NOMO-1 treated with dmso at 0.1 percent for 144 hours (cell line): Measurements from ENCODE around the gene GPRIN1.

ENCODE experiments used
- DNase-seq: peaks from one replicate; lab custom pipeline; 2025; ENCODE audit not compliant: unreplicated experiment; lab: John Stamatoyannopoulos, UW

The GPRIN1 gene

DNA sequence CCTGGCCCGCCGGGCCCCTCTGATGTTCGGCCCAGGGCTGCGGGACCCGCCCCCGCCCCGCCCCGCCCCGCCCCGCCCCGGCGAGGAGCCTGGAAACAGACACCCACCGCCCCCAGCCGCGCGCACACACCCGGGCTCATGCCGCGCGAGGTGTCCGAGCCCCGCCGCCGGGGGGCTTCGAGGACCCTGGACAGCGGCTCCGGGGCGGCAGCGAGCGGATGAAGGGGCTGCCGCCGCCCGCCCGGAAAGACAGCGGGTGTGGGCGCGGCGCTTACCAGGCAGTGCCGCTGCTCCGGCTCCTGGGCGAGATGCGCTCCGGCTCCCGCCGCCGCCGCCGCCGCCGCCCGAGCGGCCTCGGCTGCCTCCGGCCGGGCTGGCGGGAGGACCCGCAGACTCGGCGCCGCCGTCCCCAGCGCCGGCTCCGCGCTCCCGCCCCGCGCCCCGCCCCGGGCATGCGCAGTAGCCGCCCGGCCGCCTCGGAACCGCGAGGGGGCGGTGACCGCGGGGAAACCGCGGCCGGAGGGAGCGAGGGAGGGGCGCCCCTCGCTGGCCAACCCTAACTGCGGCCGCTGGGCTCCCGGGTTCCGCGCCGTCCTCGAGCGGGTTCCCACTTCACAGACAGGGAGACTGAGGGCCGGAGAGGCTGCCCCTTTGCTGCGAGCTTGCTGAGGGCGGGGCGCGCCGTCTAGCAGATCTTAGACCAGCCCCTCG is at the start of gene GPRIN1:
GPRIN1 (minus strand) TSS at position 433 of the 711 bp plus-strand sequence. CDS start 10,322 bp downstream, outside the sequence.
- DNase-seq = no peak

GRCh38 chr5:176659512-176659839 is 49.5 kb upstream of the GPRIN1 start:
- no peak for DNase-seq

- DNase-seq = no peak
These were observed 49.0 kb upstream of the GPRIN1 start for GRCh38 chr5:176658817-176659511.

DNA sequence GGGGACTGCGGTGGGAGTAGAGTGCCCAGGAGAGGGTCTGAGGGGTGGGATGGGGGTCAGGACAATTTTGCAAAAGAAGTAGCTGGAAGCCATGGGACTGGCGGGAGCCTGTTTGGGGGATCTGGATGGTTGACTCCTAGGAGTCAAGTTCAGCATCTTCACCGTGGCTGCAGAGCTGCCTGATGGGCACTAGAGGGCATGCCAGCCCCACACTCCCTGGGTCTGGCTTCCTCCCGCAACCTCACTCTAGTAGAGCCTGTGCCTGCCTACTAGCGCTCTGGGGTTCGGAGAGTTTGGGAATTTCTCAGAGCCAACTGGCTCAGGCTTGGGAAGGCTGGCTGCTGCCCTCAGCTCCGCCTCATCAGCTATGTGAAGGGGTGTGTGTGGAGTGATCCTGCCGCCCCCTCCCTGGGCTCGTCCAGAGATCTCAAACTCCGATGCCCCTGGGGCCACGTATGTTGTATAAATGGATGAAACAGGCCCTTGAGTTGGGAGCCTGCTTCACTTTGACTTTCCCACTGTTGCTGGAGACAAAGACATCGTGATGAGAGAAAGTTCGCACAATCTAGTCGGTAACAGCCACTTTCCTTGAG is 48.1 kb upstream of the GPRIN1 start:
- no peak for DNase-seq

- no peak for DNase-seq
These were observed 46.6 kb upstream of the GPRIN1 start for GRCh38 chr5:176656467-176656990.

GRCh38 chr5:176654856-176655255 is 44.9 kb upstream of the GPRIN1 start:
- no peak for DNase-seq

DNA sequence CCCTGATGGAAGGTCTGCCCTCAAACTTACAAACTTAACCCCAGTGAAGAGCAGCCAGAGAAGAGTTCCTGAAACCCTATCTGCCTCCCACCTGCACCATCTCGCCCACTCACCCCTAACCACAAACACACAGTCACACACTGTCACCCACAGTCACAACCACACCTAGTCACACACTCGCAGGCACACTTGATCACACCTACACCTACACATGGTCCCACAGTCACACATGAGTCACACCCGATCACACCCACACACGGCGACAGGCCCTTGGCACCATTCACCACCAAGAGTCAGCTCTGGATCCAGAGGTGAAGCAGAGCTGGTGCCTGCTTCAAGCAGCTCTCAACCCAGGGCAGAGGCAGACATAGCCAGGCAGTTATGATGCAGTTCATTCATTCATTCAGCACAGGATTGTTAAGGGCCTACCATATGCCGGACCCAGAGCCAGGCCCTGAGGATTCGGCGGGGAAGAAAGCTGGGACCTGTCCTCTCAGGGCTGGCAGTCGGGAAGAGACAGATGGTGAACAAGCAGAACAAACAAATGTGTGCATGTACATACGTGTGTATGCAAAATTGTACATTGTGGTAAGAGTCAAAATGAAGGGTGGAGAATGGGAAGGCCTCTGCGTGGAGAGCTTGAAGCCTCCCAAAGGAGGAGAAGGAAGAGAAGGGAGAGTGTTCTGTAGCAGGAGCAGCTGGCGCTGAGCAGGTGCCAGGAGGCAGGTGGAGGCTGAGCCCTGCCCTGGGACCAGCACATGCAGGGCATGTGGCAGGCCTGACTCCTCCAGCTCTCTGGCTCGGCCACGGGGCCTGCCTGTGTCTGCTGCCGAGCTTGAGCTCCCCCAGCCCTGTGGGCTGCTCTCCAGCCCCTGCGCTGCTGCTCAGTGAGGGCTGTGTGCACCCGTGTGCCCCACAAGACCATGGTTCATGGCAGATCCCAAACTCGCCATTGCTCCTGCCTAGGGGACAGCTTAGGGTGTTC is 43.7 kb upstream of the GPRIN1 start:
- no peak for DNase-seq

DNA sequence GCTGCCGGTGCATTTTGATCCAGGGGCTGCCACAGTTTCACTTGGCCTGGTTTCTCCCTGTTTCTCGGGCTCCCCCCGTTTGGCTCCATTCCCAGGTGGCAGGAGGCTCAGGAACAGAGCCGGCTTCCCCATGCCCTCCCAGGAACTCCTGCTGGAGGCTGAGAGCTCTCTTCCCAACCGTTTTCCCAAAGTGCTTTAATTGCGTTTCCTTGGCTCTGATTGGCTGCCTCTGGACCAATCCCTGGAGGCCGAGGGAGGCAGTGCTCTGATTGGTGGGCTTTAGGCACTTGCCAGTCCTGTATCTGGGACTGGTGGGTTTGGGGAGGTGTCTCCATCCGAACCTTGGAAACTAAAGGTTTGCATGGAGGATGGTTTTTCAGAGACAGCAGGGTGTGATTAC is 42.2 kb upstream of the GPRIN1 start:
- no peak for DNase-seq

- DNase-seq = no peak
These were observed 41.6 kb upstream of the GPRIN1 start for GRCh38 chr5:176651472-176651980.

- DNase-seq = no peak
These were observed 40.5 kb upstream of the GPRIN1 start for GRCh38 chr5:176650354-176650884.

GRCh38 chr5:176648474-176649194 is 38.7 kb upstream of the GPRIN1 start:
- no peak for DNase-seq

- no peak for DNase-seq
These were observed 38.0 kb upstream of the GPRIN1 start for GRCh38 chr5:176647843-176648473.

DNA sequence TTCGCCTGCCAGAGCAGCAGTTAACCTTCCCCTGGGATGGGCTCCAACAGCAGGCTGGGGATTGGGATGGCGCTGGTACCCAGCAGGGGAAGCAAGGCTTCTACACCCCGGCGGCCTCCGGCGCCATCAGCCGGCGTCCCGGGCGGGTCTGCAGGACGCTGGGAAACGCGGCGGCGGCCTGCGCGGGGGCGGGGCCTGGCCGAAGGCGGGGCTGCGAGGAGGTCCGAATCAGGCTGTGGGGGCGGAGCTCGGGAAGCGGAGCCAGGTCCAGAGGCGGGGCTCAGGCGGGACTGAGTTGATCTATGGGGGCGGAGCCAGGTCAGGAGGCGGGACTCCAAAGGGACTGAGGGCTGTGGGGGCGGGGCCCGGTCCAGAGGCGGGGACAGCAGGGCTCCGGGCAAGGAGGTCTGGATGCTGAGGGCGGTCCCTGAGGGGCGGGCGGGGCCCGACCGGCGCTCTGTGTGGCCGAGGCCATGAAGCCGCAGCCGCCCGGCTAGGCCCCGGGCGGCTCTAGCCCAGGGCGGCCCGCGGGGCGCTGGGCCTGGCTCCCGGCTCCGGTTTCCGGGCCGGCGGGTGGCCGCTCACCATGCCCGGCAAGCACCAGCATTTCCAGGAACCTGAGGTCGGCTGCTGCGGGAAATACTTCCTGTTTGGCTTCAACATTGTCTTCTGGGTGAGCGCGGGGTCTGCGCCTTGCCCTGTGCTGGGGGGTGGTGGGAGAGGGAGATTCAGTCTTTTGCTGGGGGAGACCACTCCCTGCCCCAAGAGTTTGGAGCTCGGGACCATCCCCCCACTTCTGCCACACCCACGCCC is 37.3 kb upstream of the GPRIN1 start, which contains the start of gene TSPAN17:
TSPAN17 (plus strand) TSS at position 455 of the 813 bp plus-strand sequence; CDS start at position 587, 132 bp downstream.
- DNase-seq = peak; percentile 96

DNA sequence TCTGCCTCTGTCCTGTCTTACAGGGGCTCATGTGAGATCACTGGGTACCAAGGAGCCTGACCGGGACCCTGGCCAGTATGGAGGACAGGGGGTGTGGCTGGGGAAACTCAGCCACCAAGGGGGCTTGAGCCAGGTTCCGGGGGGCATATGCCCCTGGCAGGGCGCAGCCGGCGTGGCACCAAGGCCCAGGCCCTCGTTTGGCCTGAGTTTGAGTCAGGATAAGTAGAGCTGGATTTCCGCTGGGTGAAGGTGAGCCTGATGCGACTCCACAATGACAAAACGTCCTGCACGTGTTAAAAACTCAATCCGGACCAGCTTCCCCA is 36.7 kb upstream of the GPRIN1 start:
- no peak for DNase-seq

DNA sequence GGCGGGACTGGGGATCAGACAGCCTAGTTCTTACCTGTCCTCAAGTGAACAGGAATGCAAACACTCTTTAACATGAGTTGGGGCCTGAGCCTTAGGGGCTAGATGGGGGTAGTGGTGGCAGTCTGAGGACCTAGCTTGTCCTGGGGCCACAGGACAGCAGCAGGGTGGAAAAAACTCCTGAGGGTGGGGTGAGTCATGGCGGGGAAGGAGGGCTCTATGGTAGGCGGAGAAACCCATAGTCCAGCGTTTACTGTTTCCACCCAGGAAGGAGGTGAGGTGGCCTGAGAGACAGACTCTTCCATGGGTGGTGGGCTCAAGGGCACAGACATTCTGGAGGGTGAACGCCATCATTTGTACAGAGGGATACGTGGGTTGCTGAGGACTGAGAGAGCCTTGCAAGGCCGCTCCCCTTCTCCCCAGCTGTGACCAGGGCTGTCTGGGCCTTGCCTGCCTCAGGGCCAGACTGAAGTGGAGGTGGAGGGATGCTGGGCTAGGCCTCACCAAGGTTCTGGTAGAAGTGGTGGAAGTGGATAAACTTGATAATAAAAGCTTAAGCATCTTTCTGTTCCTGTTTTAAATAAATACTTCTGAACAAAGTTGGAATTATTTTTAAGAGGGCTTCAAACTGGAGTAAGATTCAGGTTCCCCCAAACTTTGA is 36.2 kb upstream of the GPRIN1 start:
- DNase-seq = no peak

- DNase-seq = no peak
These were observed 35.1 kb upstream of the GPRIN1 start for GRCh38 chr5:176644878-176645670.

DNA sequence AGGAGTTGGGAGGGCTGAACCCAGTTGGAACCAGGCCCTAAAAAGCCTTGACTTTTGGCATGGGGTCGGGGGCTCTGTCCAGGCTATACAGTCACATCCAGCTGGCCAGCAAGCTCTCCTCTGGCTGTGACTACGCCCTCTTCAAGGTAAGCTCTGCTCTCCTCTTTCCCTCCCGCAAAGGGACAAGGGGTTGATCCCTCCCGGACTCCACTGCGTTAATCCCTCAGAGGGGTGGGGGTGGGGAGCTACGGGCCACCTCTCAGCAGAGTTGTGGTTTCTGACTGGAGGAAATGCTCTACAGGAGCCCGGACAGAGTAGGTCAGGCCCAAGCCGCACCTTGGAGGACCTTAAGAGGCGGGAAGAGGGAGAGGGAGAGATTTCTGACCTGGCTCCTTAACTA is 34.3 kb upstream of the GPRIN1 start:
- DNase-seq = no peak
